Smooth muscle cell of the brain vasculature (primary cell): ENCODE measurements around the gene KCNC2.

Source experiments
- DNase-seq: peaks from one replicate; pipeline ENCODE4 v3.0.0-alpha.2; 2012; ENCODE audit warnings: low read depth, low spot score

KCNC2 gene

GRCh38 chr12:75161488-75161887, 48.2 kb downstream of the KCNC2 start:
- no peak for DNase-seq

DNA sequence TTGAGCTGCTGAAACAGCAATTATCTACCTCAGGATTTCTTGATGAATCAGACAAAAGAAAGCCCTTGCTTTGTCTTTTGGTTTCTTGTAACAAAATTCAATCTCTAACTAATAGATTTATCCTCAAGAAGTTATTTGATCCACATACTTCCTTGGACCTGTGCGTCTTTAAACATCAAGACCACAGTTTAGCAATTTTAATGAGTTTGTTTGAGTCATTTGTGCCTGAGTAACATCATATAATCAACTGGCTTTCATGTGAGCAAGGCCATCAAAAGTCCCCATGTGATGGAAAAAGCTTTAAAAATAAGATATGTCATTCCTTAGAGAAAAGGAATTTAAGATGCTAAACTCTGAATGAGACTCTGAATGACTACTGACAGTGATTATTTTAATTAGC, 52.3 kb downstream of the KCNC2 start:
- DNase-seq, result no peak

DNA sequence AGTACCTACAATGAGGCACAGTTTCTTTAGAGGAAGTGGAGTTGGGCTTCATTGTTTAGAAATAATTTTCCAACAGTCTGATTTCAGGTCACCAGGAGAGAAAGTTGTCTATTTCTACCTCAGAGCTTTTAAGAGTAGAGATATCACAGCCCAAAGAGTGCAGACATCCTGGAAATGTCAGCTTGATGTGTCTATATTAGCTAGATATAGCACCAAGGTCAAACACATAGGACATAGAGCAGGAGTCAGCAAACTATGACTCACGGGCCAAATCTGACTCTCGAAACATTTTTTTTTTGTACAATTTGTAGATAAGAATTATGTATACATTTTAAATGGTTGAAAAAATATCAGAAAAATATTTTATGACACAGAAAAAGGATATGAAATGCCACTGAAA, 53.7 kb downstream of the KCNC2 start:
- DNase-seq, result no peak

DNA sequence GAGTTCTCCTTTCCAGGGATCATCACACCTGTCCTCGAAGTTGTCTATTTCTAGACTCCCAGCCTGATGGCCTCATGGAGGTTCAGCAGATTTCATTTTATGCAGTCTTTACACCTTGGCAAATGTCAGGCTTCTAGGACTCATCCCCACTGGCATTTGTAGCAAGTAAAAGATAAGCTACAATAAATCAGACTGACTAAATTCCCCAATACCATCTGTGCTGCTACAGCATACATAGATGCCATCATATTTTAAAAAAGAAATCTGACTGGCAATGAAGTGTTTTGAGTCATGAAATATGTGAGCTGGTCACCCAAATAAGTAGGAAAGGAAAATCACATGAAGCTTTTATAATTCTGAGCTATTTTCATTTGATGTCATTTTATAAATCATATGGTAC, 55.3 kb downstream of the KCNC2 start:
- no peak for DNase-seq

DNA sequence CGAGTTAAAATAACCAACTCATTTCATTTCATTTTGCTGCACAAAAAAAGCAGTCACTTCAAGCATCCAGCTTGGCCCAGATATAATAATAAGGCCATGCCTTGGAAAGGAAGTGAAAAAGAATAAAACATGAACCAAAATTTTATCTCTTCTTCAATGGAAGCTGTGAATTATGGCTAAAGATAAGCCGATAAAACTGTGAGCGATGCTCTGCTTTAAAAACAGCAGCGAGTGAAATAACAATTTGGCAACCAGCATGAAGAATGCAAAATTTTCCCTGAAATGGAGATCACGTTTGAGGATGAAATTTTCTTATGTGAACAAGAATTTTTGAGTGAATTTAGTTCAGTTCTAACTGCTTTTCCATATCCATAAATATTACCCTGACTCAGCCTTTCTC, 70.4 kb downstream of the KCNC2 start:
- no peak for DNase-seq

- DNase-seq, result no peak
These were observed 71.7 kb downstream of the KCNC2 start for GRCh38 chr12:75137896-75138295.

DNA sequence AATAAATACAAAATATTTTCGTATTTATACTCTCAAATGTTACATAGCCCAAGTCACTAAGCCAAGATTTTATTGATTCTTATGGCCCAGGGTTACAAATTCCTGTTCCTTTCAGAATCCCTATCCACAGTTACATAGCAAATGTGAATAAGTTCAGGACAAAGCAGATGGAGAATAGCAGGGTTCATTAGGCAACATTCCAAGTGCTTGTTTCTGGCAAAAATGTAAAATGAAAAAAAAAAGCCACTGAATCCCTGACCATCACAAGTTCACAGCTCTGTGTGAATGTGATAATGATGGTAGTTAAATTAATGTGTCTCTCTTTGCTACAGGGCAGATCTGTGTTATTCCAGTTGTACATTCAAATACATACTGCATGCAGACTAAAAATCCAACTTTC, 74.6 kb downstream of the KCNC2 start:
- no peak for DNase-seq

- DNase-seq, result no peak
These were observed 78.8 kb downstream of the KCNC2 start for GRCh38 chr12:75130811-75131210.

- no peak for DNase-seq
These were observed 80.4 kb downstream of the KCNC2 start for GRCh38 chr12:75129275-75129674.

- DNase-seq, result no peak
These were observed 88.5 kb downstream of the KCNC2 start for GRCh38 chr12:75121036-75121705.

- DNase-seq, result no peak
These were observed 89.3 kb downstream of the KCNC2 start for GRCh38 chr12:75120311-75120711.

DNA sequence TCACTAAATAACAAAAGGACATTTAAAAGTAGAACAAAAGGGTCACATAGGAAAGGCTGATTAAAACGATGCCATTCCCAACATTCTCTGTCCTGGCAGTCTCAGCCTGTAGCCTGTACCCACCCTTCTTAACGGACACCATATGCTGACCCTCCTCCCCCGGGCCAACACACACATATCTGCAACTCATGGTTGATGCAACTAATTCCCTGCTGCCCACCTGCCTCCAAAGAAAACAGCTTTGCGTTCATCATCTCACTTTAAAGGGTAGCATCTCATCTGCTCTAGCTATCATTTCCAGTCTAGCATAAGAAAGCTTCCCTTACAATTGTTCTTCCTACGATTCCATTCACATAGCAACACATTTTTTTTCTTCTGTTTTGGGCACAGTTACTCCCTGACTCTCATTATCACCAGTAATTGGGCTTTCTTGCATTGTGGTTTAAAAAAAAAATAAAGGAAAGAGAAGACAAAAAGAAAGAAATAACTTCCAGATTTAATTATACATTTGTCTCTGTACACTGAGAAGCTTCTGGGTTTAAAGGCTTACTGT, 92.9 kb downstream of the KCNC2 start:
- DNase-seq, result no peak

GRCh38 chr12:75115748-75116147, 93.9 kb downstream of the KCNC2 start:
- DNase-seq, result no peak

DNA sequence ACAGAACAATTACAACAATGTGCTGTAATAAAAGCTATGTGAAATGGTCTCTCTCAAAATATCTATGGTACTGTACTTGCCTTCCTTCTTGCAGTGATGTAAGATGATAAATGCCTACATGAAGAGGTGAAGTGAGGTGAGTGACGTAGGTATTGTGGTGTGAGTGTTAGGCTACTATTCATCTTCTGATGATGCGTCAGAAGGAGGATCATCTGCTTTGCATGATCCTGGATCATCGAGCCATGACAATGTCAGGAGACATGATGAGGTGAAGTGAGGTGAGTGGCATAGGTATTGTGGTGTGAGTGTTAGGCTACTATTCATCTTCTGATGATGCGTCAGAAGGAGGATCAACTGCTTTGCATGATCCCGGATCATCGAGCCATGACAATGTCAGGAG, 105.8 kb downstream of the KCNC2 start:
- no peak for DNase-seq

DNA sequence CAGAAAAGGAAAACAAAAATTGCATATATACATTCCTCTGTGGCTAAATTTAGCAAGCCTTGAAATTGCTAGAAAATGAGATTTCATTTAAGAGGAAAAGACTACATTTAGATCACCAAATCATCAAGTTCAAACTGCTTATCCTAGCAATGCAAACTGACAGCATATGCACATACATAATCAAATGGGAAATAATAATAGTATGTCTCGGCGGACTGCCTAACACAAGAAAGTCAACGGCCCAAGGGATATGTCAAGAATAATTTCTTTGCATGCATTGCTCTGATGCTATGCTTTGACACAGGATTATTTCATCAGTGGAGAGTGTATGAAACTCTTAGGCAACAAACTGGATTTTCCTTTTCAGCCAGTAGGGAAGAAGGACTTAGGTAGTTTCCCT, 107.9 kb downstream of the KCNC2 start:
- no peak for DNase-seq

- no peak for DNase-seq
These were observed 110.4 kb downstream of the KCNC2 start for GRCh38 chr12:75099210-75099609.

GRCh38 chr12:75097003-75097402, 112.6 kb downstream of the KCNC2 start:
- DNase-seq, result no peak

- no peak for DNase-seq
These were observed 122.0 kb downstream of the KCNC2 start for GRCh38 chr12:75087654-75088053.

DNA sequence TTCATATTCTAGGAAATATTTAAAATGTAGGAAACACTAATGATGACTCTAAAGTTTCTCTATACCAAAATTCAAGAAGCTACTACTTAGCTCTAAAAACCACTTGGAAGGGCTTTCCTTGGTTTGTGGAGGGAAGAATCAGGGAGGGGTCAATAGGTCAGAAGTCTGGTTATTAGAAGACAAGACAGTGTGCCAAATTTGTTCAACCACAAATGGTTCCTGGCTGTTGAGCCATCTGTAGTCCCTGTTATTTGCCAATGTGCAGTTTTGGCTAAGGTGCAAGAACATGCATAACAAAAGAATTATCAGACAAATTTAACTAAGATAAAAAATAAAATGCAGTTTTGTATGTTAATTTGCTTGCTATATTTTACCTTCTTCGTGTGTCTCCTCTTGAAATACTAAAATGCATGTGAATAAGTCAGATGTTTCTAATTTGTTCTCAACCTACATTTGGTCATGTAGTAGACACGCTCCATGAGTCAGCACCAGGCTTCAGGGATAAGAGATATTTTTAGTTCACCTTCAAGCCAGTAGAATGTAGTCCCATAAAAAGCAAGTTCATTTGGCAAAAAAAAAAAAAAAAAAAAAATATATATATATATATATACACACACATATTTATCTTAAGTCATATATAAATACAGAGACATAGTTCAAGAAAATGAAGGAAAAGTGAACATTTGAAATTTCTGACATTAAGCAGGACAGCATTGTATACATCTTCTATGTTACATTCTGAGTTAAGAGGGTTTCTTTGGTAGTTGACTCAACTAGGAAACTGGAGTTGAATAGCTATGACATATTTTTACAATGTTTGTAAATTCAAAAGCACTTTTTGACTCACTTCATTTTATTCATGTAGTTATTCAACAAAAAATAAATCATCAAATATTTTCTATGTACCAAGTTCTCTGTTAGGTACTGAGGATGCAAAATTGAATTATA, 123.3 kb downstream of the KCNC2 start:
- DNase-seq, result no peak

DNA sequence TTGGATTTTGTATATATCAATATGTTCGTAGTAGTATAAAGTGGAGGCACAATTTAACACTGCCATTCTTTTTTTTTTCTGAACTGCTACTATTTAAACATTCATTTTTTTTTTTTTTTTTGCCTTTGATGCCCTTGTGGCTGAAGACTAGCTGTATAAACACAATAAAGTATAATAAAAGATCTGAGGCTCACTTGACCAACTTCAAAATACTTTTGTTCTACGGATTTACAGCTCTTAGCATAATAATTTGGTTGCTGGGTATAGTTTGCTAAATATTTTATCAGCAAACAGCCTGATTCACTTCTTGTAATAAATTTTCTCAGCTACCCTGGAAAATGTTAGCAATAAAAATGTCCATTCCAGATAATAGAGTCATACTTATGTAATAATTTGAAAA, 128.3 kb downstream of the KCNC2 start:
- no peak for DNase-seq

- no peak for DNase-seq
These were observed 129.1 kb downstream of the KCNC2 start for GRCh38 chr12:75080582-75080981.

DNA sequence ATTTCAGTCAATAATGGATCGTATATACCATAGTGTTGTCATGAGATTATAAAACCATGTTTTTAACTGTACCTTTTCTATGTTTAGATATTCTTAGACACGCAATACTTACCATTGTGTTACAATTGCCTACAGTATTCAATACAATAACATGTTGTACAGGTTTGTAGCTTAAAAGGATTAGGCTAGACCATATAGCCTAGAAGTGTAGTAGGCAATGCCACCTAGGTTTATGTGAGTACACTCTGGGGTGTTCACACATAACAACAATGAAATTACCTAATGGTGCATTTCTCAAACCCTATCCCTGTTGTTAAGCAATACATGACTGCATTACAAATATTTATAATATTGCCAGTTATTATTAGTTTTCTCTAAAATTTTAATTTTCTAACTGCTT, 144.2 kb downstream of the KCNC2 start:
- DNase-seq, result no peak

GRCh38 chr12:75062691-75063090, 146.9 kb downstream of the KCNC2 start:
- DNase-seq, result no peak
